RWPE2 (cell line): ENCODE data around the gene USP3.

ENCODE experiments used
- ATAC-seq: fragments of 200-7000 bp; cut with Tn5 transposase; 3 replicates; pipeline ENCODE4 v1.9.1; 2021; ENCODE audit warnings: low read depth
- DNase-seq: peaks from one replicate; pipeline ENCODE4 v3.0.0-alpha.2; 2020; ENCODE audit warnings: low spot score
- H3K27ac ChIP-seq: fragments of 450-650 bp; 2 replicates; pipeline ENCODE4 v1.5.1; 2017; ENCODE audit warnings: mild to moderate bottlenecking; ENCODE audit not compliant: poor library complexity, severe bottlenecking
- H3K27me3 ChIP-seq: fragments of 250-450 bp; sonication (Bioruptor Pico); 2 replicates; pipeline ENCODE4 v1.5.1; 2021; ENCODE audit warnings: mild to moderate bottlenecking, moderate library complexity; ENCODE audit not compliant: insufficient read depth, poor library complexity, severe bottlenecking
- H3K36me3 ChIP-seq: fragments of 250-450 bp; sonication (Bioruptor Pico); 2 replicates; pipeline ENCODE4 v1.5.1; 2020; ENCODE audit warnings: low read depth, mild to moderate bottlenecking, moderate library complexity
- H3K4me1 ChIP-seq: fragments of 250-450 bp; sonication (Bioruptor Pico); 2 replicates; pipeline ENCODE4 v1.5.1; 2021; ENCODE audit warnings: mild to moderate bottlenecking, moderate library complexity; ENCODE audit not compliant: insufficient read depth, poor library complexity, severe bottlenecking
- H3K4me3 ChIP-seq: fragments of 250-450 bp; sonication (Bioruptor Pico); 2 replicates; pipeline ENCODE4 v1.5.1; 2021; ENCODE audit warnings: mild to moderate bottlenecking, moderate library complexity; ENCODE audit not compliant: severe bottlenecking
- H3K9me3 ChIP-seq: fragments of 250-450 bp; sonication (Bioruptor Pico); 2 replicates; pipeline ENCODE4 v1.5.1; 2021; ENCODE audit warnings: mild to moderate bottlenecking, moderate library complexity; ENCODE audit not compliant: severe bottlenecking
- CTCF ChIP-seq: fragments of 450-650 bp; IDR thresholded peaks from one replicate; pipeline ENCODE4 v1.5.1; 2017; ENCODE audit warnings: mild to moderate bottlenecking, moderate library complexity; ENCODE audit not compliant: poor library complexity, severe bottlenecking

The USP3 gene

GRCh38 chr15:63469984-63470383, 34.4 kb upstream of the USP3 start:
- Histone ChIP-seq H3K27ac (no peak overlapping the region), H3K4me3 (no peak overlapping the region), H3K4me1 (no peaks in the 10 kb centered on the region), H3K9me3 (no peaks in the 10 kb centered on the region), H3K36me3 (no peaks in the 10 kb centered on the region), H3K27me3 (no peaks in the 10 kb centered on the region)
- DNase-seq: no peak
- TF ChIP-seq CTCF: no peak
- ATAC-seq: no peak

- no peak overlapping the region for H3K4me3 ChIP-seq
- DNase-seq (no peak), ATAC-seq (no peak)
- H3K9me3 ChIP-seq: no peaks in the 10 kb centered on the region
- TF ChIP-seq CTCF: no peak
- no peaks in the 10 kb centered on the region for H3K27me3 ChIP-seq
- no peaks in the 10 kb centered on the region for H3K36me3 ChIP-seq
- H3K27ac ChIP-seq: no peak overlapping the region
- peaks cover 11% of the 10 kb centered on the region for H3K4me1 ChIP-seq
These were observed 31.2 kb upstream of the USP3 start for GRCh38 chr15:63473007-63473748.

- ATAC-seq (no peak), DNase-seq (no peak)
- Histone ChIP-seq H3K4me1 (peaks cover 11% of the 10 kb centered on the region), H3K4me3 (no peak overlapping the region), H3K27me3 (no peaks in the 10 kb centered on the region), H3K36me3 (no peaks in the 10 kb centered on the region), H3K27ac (no peak overlapping the region), H3K9me3 (no peaks in the 10 kb centered on the region)
- TF ChIP-seq CTCF: no peak
These were observed 30.7 kb upstream of the USP3 start for GRCh38 chr15:63473749-63473998.

GRCh38 chr15:63473999-63474809, 30.2 kb upstream of the USP3 start:
- peaks cover 11% of the 10 kb centered on the region for H3K4me1 ChIP-seq
- H3K27ac ChIP-seq: no peak overlapping the region
- DNase-seq (no peak), ATAC-seq (peak; percentile 30)
- H3K27me3 ChIP-seq: no peaks in the 10 kb centered on the region
- H3K9me3 ChIP-seq: no peaks in the 10 kb centered on the region
- H3K4me3 ChIP-seq: no peak overlapping the region
- no peaks in the 10 kb centered on the region for H3K36me3 ChIP-seq
- TF ChIP-seq CTCF: no peak
